SK-N-MC (cell line): ENCODE results near the gene DENND2A.

Source experiments
- DNase-seq: peaks from one replicate; pipeline ENCODE4 v3.0.0-alpha.2; 2011; ENCODE audit warnings: low read depth, low spot score
- H3K27ac ChIP-seq: fragments of 200-600 bp; sonication (generic); 2 replicates; pipeline ENCODE4 v1.5.1; 2016; ENCODE audit warnings: mixed run types
- H3K36me3 ChIP-seq: fragments of 200-600 bp; sonication (generic); 2 replicates; pipeline ENCODE4 v1.6.1; 2017; ENCODE audit warnings: antibody characterized with exemption, low read length, mixed read lengths; ENCODE audit not compliant: insufficient read depth
- H3K4me3 ChIP-seq: fragments of 200-600 bp; sonication (generic); 2 replicates; pipeline ENCODE4 v1.5.1; 2016
- H3K9ac ChIP-seq: fragments of 200-600 bp; sonication (generic); 2 replicates; pipeline ENCODE4 v1.8.0; 2017; ENCODE audit warnings: mixed run types, mixed read lengths; ENCODE audit not compliant: insufficient read length
- H3K9me3 ChIP-seq: fragments of 200-600 bp; sonication (generic); 2 replicates; pipeline ENCODE4 v1.6.1; 2017; ENCODE audit warnings: low read depth, mild to moderate bottlenecking, antibody characterized with exemption, low read length, moderate library complexity, mixed read lengths
- EZH2 ChIP-seq: fragments of 200-600 bp; sonication (generic); IDR thresholded peaks from one replicate; pipeline ENCODE4 v1.6.1; 2017; ENCODE audit warnings: antibody characterized with exemption
- FOXP2 ChIP-seq: optimal IDR thresholded peaks from 2 replicates; pipeline ENCODE3; 2011; ENCODE audit warnings: mild to moderate bottlenecking, moderate library complexity; ENCODE audit not compliant: insufficient read depth; ENCODE audit errors: extremely low read length, control extremely low read depth
- POLR2AphosphoS5 ChIP-seq: IDR thresholded peaks from 2 replicates; pipeline ENCODE4 v1.6.1; 2012; ENCODE audit warnings: mild to moderate bottlenecking, low read depth, low read length, borderline replicate concordance

DENND2A gene

GRCh38 chr7:140546947-140547346 is 93.7 kb downstream of the DENND2A start:
- Histone ChIP-seq H3K36me3 (no peaks in the 10 kb centered on the region), H3K4me3 (no peak overlapping the region), H3K27ac (no peak overlapping the region), H3K9ac (no peak overlapping the region), H3K9me3 (no peaks in the 10 kb centered on the region)
- no peak for DNase-seq
- no peak for TF ChIP-seq FOXP2
- no peak for TF ChIP-seq POLR2AphosphoS5
- no peak for TF ChIP-seq EZH2

- H3K9ac ChIP-seq, result no peak overlapping the region
- H3K4me3 ChIP-seq, result no peak overlapping the region
- DNase-seq, result no peak
- no peak overlapping the region for H3K27ac ChIP-seq
- H3K9me3 ChIP-seq, result no peaks in the 10 kb centered on the region
- no peaks in the 10 kb centered on the region for H3K36me3 ChIP-seq
- TF ChIP-seq EZH2 (no peak), POLR2AphosphoS5 (no peak), FOXP2 (no peak)
These were observed 96.2 kb downstream of the DENND2A start for GRCh38 chr7:140544388-140544826.

- no peaks in the 10 kb centered on the region for H3K9me3 ChIP-seq
- H3K36me3 ChIP-seq, result no peaks in the 10 kb centered on the region
- no peak overlapping the region for H3K27ac ChIP-seq
- H3K9ac ChIP-seq, result no peak overlapping the region
- TF ChIP-seq EZH2 (no peak), FOXP2 (no peak), POLR2AphosphoS5 (no peak)
- no peak overlapping the region for H3K4me3 ChIP-seq
- no peak for DNase-seq
These were observed 98.4 kb downstream of the DENND2A start for GRCh38 chr7:140542228-140542603.

GRCh38 chr7:140541513-140542227 is 98.9 kb downstream of the DENND2A start:
- no peak overlapping the region for H3K4me3 ChIP-seq
- no peaks in the 10 kb centered on the region for H3K9me3 ChIP-seq
- no peak for DNase-seq
- H3K27ac ChIP-seq, result no peak overlapping the region
- TF ChIP-seq FOXP2 (no peak), POLR2AphosphoS5 (no peak), EZH2 (no peak)
- H3K9ac ChIP-seq, result no peak overlapping the region
- H3K36me3 ChIP-seq, result no peaks in the 10 kb centered on the region

GRCh38 chr7:140541176-140541512 is 99.5 kb downstream of the DENND2A start:
- no peak for DNase-seq
- Histone ChIP-seq H3K4me3 (no peak overlapping the region), H3K9ac (no peak overlapping the region), H3K9me3 (no peaks in the 10 kb centered on the region), H3K27ac (no peak overlapping the region), H3K36me3 (no peaks in the 10 kb centered on the region)
- TF ChIP-seq POLR2AphosphoS5 (no peak), FOXP2 (no peak), EZH2 (no peak)

GRCh38 chr7:140540136-140540777 is 100.4 kb downstream of the DENND2A start:
- no peaks in the 10 kb centered on the region for H3K9me3 ChIP-seq
- TF ChIP-seq FOXP2, result no peak
- TF ChIP-seq POLR2AphosphoS5, result no peak
- TF ChIP-seq EZH2, result no peak
- no peak overlapping the region for H3K9ac ChIP-seq
- H3K36me3 ChIP-seq, result no peaks in the 10 kb centered on the region
- no peak overlapping the region for H3K27ac ChIP-seq
- no peak overlapping the region for H3K4me3 ChIP-seq
- no peak for DNase-seq

DNA sequence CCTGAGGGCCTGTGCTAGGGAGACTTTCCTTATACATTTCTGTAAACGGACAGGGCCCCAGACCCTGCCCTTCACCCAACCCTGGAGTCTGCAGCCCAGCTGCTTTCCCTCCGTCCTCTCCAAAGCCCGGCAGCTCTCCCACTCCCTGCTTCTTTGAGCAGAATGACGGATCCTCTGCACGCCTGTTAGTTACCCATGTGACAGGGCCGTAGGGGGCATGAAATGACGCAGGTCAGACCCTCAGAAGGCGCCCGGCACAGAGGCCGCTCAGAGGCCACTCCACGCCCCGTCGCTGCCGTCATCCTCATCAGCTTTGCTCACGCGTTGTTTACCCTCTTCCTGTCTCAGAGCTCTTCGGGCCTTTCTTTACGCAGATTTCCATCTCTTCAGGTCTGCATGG is 101.2 kb downstream of the DENND2A start:
- H3K4me3 ChIP-seq, result no peak overlapping the region
- no peaks in the 10 kb centered on the region for H3K9me3 ChIP-seq
- no peak for DNase-seq
- H3K27ac ChIP-seq, result no peak overlapping the region
- no peak overlapping the region for H3K9ac ChIP-seq
- TF ChIP-seq FOXP2, result no peak
- no peak for TF ChIP-seq EZH2
- TF ChIP-seq POLR2AphosphoS5, result no peak
- H3K36me3 ChIP-seq, result no peaks in the 10 kb centered on the region

GRCh38 chr7:140537750-140538482 is 102.7 kb downstream of the DENND2A start:
- Histone ChIP-seq H3K4me3 (no peak overlapping the region), H3K9ac (no peak overlapping the region), H3K27ac (no peak overlapping the region), H3K9me3 (no peaks in the 10 kb centered on the region), H3K36me3 (no peaks in the 10 kb centered on the region)
- TF ChIP-seq EZH2 (no peak), FOXP2 (no peak), POLR2AphosphoS5 (no peak)
- DNase-seq, result no peak
